Measurements from ENCODE around the gene ZNF304.

DNA sequence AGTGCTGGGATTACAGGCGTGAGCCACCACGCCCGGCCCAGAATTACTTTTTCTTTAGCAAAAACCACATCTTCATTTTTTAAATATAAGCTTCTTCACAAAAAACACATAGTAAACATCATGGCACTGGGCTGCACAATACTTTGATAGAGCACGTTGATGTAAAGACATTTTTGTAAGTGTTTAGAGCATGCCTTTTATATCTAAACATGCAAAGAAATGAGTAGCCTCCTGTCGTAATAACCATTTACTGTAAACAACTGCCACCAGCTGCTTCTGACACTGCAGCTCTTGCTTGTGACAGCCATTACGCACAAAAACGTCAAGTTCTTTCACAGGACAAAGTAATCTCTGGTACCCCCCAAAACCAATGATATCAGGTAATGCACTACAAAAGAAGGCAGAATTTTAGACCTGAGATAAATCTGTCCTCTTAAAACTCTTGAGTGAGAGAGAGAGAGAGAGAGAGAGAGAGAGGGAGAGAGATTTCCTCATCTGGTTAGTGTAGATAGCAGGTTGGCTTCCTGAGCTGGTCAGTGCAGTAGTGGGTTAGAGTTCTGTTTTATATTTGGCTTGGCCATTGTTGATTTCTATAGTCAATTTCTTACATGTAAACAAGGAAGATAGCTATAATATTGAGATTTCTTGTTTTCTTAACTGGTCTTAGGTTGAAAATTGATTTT is 31.9 kb downstream of the ZNF304 start:
- TF ChIP-seq, protein P1, sequence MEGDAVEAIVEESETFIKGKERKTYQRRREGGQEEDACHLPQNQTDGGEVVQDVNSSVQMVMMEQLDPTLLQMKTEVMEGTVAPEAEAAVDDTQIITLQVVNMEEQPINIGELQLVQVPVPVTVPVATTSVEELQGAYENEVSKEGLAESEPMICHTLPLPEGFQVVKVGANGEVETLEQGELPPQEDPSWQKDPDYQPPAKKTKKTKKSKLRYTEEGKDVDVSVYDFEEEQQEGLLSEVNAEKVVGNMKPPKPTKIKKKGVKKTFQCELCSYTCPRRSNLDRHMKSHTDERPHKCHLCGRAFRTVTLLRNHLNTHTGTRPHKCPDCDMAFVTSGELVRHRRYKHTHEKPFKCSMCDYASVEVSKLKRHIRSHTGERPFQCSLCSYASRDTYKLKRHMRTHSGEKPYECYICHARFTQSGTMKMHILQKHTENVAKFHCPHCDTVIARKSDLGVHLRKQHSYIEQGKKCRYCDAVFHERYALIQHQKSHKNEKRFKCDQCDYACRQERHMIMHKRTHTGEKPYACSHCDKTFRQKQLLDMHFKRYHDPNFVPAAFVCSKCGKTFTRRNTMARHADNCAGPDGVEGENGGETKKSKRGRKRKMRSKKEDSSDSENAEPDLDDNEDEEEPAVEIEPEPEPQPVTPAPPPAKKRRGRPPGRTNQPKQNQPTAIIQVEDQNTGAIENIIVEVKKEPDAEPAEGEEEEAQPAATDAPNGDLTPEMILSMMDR (IDR thresholded peaks at IDR 0.05; ENCODE audit: insufficient read depth, low read length): no peak
- no peak for TF ChIP-seq POLR2AphosphoS5 (IDR thresholded peaks at IDR 0.05; ENCODE audit: low read depth)

All from HL-60 (cell line).